H9 (cell line): Measurements from ENCODE around the gene NCAM2. TPM values are rescaled to one million over a fixed set of nuclear protein-coding genes. Genes with fewer than 3 reads are reported as not detected.

Experiments used
- DNase-seq: peaks from one replicate; pipeline ENCODE4 v3.0.0-alpha.2; 2017
- H2AFZ ChIP-seq: one replicate; pipeline ENCODE4 v1.6.1; 2013; ENCODE audit warnings: mild to moderate bottlenecking, low read length, control low read depth, moderate library complexity
- H2AK5ac ChIP-seq: 2 replicates; pipeline ENCODE4 v1.6.1; 2013; ENCODE audit warnings: low read length, control low read depth, mixed read lengths; ENCODE audit not compliant: insufficient read length
- H2BK120ac ChIP-seq: one replicate; pipeline ENCODE4 v1.6.1; 2013; ENCODE audit warnings: low read depth, mild to moderate bottlenecking, low read length, control low read depth, inconsistent platforms; ENCODE audit not compliant: poor library complexity, severe bottlenecking
- H2BK12ac ChIP-seq: 2 replicates; pipeline ENCODE4 v1.6.1; 2013; ENCODE audit warnings: low read length, control low read depth, mixed read lengths, low read depth; ENCODE audit not compliant: insufficient read length
- H2BK15ac ChIP-seq: 2 replicates; pipeline ENCODE4 v1.6.1; 2013; ENCODE audit warnings: low read depth, low read length, control low read depth
- H2BK20ac ChIP-seq: one replicate; pipeline ENCODE4 v1.6.1; 2013; ENCODE audit warnings: low read depth, mild to moderate bottlenecking, low read length, control low read depth, inconsistent platforms; ENCODE audit not compliant: poor library complexity, severe bottlenecking
- H2BK5ac ChIP-seq: 2 replicates; pipeline ENCODE4 v1.6.1; 2013; ENCODE audit warnings: low read length, control low read depth, mixed read lengths; ENCODE audit not compliant: insufficient read length
- H3K14ac ChIP-seq: 2 replicates; pipeline ENCODE4 v1.6.1; 2013; ENCODE audit warnings: low read length, control low read depth; ENCODE audit not compliant: insufficient read depth
- H3K18ac ChIP-seq: 2 replicates; pipeline ENCODE4 v1.6.1; 2013; ENCODE audit warnings: low read depth, mild to moderate bottlenecking, mixed read lengths, low read length, control low read depth; ENCODE audit not compliant: insufficient read length
- H3K23ac ChIP-seq: 2 replicates; pipeline ENCODE4 v1.6.1; 2013; ENCODE audit warnings: low read length, control low read depth, mixed read lengths, low read depth; ENCODE audit not compliant: insufficient read length
- H3K23me2 ChIP-seq: 2 replicates; pipeline ENCODE4 v1.6.1; 2013; ENCODE audit warnings: low read depth, mild to moderate bottlenecking, mixed read lengths, low read length, control low read depth; ENCODE audit not compliant: insufficient read length, poor library complexity, severe bottlenecking
- H3K27ac ChIP-seq: 2 replicates; pipeline ENCODE4 v1.5.1; 2013; ENCODE audit warnings: low read length, control low read depth, mixed read lengths, low read depth; ENCODE audit not compliant: insufficient read length
- H3K27me3 ChIP-seq: 2 replicates; pipeline ENCODE4 v1.6.1; 2013; ENCODE audit warnings: low read length, control low read depth, inconsistent platforms; ENCODE audit not compliant: insufficient read depth
- H3K4ac ChIP-seq: 2 replicates; pipeline ENCODE4 v1.6.1; 2013; ENCODE audit warnings: low read depth, mild to moderate bottlenecking, control low read depth, inconsistent platforms, low read length, moderate library complexity
- H3K4me1 ChIP-seq: 2 replicates; pipeline ENCODE4 v1.6.1; 2013; ENCODE audit warnings: low read length, control low read depth, inconsistent platforms; ENCODE audit not compliant: insufficient read depth
- H3K4me2 ChIP-seq: 2 replicates; pipeline ENCODE4 v1.6.1; 2013; ENCODE audit warnings: low read length, control low read depth, mixed read lengths; ENCODE audit not compliant: insufficient read length, insufficient read depth
- H3K56ac ChIP-seq: 2 replicates; pipeline ENCODE4 v1.6.1; 2013; ENCODE audit warnings: low read depth, mild to moderate bottlenecking, mixed read lengths, low read length, control low read depth; ENCODE audit not compliant: insufficient read length
- H3K79me1 ChIP-seq: 2 replicates; pipeline ENCODE4 v1.6.1; 2013; ENCODE audit warnings: low read depth, mild to moderate bottlenecking, moderate library complexity, low read length, control low read depth, inconsistent platforms; ENCODE audit not compliant: insufficient read depth, poor library complexity, severe bottlenecking
- H3K79me2 ChIP-seq: 2 replicates; pipeline ENCODE4 v1.6.1; 2013; ENCODE audit warnings: low read length, control low read depth, inconsistent platforms; ENCODE audit not compliant: insufficient read depth
- H3K9ac ChIP-seq: 2 replicates; pipeline ENCODE4 v1.6.1; 2013; ENCODE audit warnings: low read length, control low read depth, mixed read lengths; ENCODE audit not compliant: insufficient read length; ENCODE audit errors: extremely low read depth
- H3K9me3 ChIP-seq: one replicate; pipeline ENCODE4 v1.6.1; 2013; ENCODE audit warnings: low read depth, low read length, inconsistent platforms; ENCODE audit not compliant: control insufficient read depth
- H3T11ph ChIP-seq: one replicate; pipeline ENCODE4 v1.6.1; 2013; ENCODE audit warnings: mild to moderate bottlenecking, low read length, control low read depth, inconsistent platforms
- H4K20me1 ChIP-seq: one replicate; pipeline ENCODE4 v1.6.1; 2013; ENCODE audit not compliant: control insufficient read depth, insufficient read length, insufficient read depth
- H4K5ac ChIP-seq: 2 replicates; pipeline ENCODE4 v1.6.1; 2013; ENCODE audit warnings: low read depth, mild to moderate bottlenecking, mixed read lengths, low read length, control low read depth; ENCODE audit not compliant: insufficient read length
- H4K8ac ChIP-seq: replicated peaks from 2 replicates; pipeline ENCODE4 v1.6.1; 2013; ENCODE audit warnings: low read length, control low read depth, mixed read lengths, low read depth; ENCODE audit not compliant: insufficient read length
- H4K91ac ChIP-seq: 2 replicates; pipeline ENCODE4 v1.6.1; 2013; ENCODE audit warnings: low read depth, mild to moderate bottlenecking, moderate library complexity, mixed read lengths, low read length, control low read depth; ENCODE audit not compliant: insufficient read length
- H3K27ac Mint-ChIP-seq, 3 experiments: 2 replicates in 2 of 3; 3 replicates in 1 of 3; pipeline ENCODE4 v1.8.0; 2020 to 2021; ENCODE audit warnings: mixed read lengths in 3 of 3, mild to moderate bottlenecking in 1 of 3, moderate library complexity in 1 of 3
- H3K27me3 Mint-ChIP-seq: 2 replicates; pipeline ENCODE4 v1.8.0; 2021; ENCODE audit warnings: low read depth, mild to moderate bottlenecking, moderate library complexity, mixed read lengths
- H3K36me3 Mint-ChIP-seq, 3 experiments: 2 replicates in 2 of 3; 3 replicates in 1 of 3; pipeline ENCODE4 v1.8.0; 2020 to 2021; ENCODE audit warnings: low read depth in 3 of 3, mixed read lengths in 3 of 3; ENCODE audit not compliant: insufficient read depth in 1 of 3
- H3K4me1 Mint-ChIP-seq, 2 experiments: 2 replicates each; pipeline ENCODE4 v1.8.0; 2020; ENCODE audit warnings: mixed read lengths in 2 of 2
- H3K4me3 Mint-ChIP-seq, 2 experiments: 2 replicates in 1 of 2; 3 replicates in 1 of 2; pipeline ENCODE4 v1.8.0; 2020 to 2021; ENCODE audit warnings: mild to moderate bottlenecking in 2 of 2, mixed read lengths in 2 of 2, moderate library complexity in 1 of 2
- H3K9me3 Mint-ChIP-seq, 2 experiments: 2 replicates in 1 of 2; 3 replicates in 1 of 2; pipeline ENCODE4 v1.8.0; 2020; ENCODE audit warnings: mild to moderate bottlenecking in 2 of 2, mixed read lengths in 2 of 2, moderate library complexity in 1 of 2
- total RNA-seq: library from RNA; stranded (reverse); gene quantifications from 2 replicates; pipeline ENCODE4 v1.2.1, GENCODE V29; 2021
- TF ChIP-seq, protein P1 (sequence below): fragments of 200-600 bp; sonication (generic); conservative IDR thresholded peaks from 3 replicates; pipeline ENCODE4 v1.8.0; 2021; ENCODE audit warnings: antibody characterized with exemption, mild to moderate bottlenecking

Gene NCAM2
- total RNA-seq, 1 experiment from 2014 or later, result 2.2 TPM

DNA sequence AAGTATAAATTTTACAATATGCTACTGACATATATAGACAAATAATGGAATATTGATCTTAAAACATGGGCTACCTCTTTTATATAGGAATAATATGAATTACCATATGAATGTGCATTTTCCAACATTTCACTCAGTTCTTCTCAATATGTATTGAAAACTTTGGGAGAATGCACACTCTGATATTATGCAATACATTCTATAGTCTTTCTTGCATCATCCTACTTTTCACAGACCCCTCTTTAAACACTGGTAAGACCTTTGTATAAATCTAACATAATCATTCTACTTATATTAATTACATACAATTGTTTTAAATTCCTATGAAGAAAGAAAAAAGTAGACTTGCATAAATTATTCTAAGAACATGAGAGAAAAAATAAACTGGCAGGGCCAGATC is 69.2 kb downstream of the NCAM2 start:
- Mint-ChIP-seq H3K27me3 (no peaks in the 10 kb centered on the region), H3K36me3 (no peaks in the 10 kb centered on the region), H3K4me1 (peaks cover 9 to 11% of the 10 kb centered on the region in 2 experiments; a peak in 2 of 4 replicates), H3K9me3 (no peaks in the 10 kb centered on the region), H3K4me3 (no peak overlapping the region), H3K27ac (no peak overlapping the region)
- no peak overlapping the region for H2BK20ac ChIP-seq
- no peak overlapping the region for H3T11ph ChIP-seq
- no peak overlapping the region for H3K18ac ChIP-seq
- H2AFZ ChIP-seq, result no peak overlapping the region
- no peak overlapping the region for H3K9ac ChIP-seq
- no peaks in the 10 kb centered on the region for H4K20me1 ChIP-seq
- TF ChIP-seq, protein P1, sequence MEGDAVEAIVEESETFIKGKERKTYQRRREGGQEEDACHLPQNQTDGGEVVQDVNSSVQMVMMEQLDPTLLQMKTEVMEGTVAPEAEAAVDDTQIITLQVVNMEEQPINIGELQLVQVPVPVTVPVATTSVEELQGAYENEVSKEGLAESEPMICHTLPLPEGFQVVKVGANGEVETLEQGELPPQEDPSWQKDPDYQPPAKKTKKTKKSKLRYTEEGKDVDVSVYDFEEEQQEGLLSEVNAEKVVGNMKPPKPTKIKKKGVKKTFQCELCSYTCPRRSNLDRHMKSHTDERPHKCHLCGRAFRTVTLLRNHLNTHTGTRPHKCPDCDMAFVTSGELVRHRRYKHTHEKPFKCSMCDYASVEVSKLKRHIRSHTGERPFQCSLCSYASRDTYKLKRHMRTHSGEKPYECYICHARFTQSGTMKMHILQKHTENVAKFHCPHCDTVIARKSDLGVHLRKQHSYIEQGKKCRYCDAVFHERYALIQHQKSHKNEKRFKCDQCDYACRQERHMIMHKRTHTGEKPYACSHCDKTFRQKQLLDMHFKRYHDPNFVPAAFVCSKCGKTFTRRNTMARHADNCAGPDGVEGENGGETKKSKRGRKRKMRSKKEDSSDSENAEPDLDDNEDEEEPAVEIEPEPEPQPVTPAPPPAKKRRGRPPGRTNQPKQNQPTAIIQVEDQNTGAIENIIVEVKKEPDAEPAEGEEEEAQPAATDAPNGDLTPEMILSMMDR, result no peak
- no peak overlapping the region for H3K4me2 ChIP-seq
- no peak overlapping the region for H2BK5ac ChIP-seq
- no peaks in the 10 kb centered on the region for H3K23me2 ChIP-seq
- H2BK15ac ChIP-seq, result no peak overlapping the region
- no peak overlapping the region for H4K5ac ChIP-seq
- no peaks in the 10 kb centered on the region for H3K79me1 ChIP-seq
- H3K9me3 ChIP-seq, result no peaks in the 10 kb centered on the region
- H4K8ac ChIP-seq, result no peak overlapping the region
- no peak overlapping the region for H2AK5ac ChIP-seq
- H3K56ac ChIP-seq, result no peak overlapping the region
- no peaks in the 10 kb centered on the region for H3K27me3 ChIP-seq
- no peaks in the 10 kb centered on the region for H3K79me2 ChIP-seq
- no peak for DNase-seq
- H3K23ac ChIP-seq, result no peak overlapping the region
- no peak overlapping the region for H3K14ac ChIP-seq
- H4K91ac ChIP-seq, result no peak overlapping the region
- no peak overlapping the region for H3K4ac ChIP-seq
- no peak overlapping the region for H3K27ac ChIP-seq
- no peak overlapping the region for H2BK120ac ChIP-seq
- H3K4me1 ChIP-seq, result no peaks in the 10 kb centered on the region
- no peak overlapping the region for H2BK12ac ChIP-seq
